WTC11 (cell line): ENCODE results near the gene MAP4K4.

Experiments
- ATF1 ChIP-seq: sonication (generic); formaldehyde crosslinking; IDR thresholded peaks from 2 replicates; pipeline ENCODE4 v1.8.1; 2023; ENCODE audit warnings: mild to moderate bottlenecking, moderate library complexity, missing genetic modification reagents
- CTCF ChIP-seq: fragments of 200-600 bp; IDR thresholded peaks from 2 replicates; pipeline ENCODE4 v1.8.0; 2022; ENCODE audit warnings: antibody characterized with exemption
- NR2C2 ChIP-seq: sonication (generic); formaldehyde crosslinking; IDR thresholded peaks from 2 replicates; pipeline ENCODE4 v1.8.0; 2022; ENCODE audit warnings: mild to moderate bottlenecking, missing genetic modification reagents
- TCF7 ChIP-seq: sonication (generic); formaldehyde crosslinking; IDR thresholded peaks from 2 replicates; pipeline ENCODE4 v1.8.0; 2022; ENCODE audit warnings: mild to moderate bottlenecking, low read depth, missing genetic modification reagents, moderate library complexity
- ZNF138 ChIP-seq: sonication (generic); formaldehyde crosslinking; conservative IDR thresholded peaks from 2 replicates; pipeline ENCODE4 v1.8.1; 2022; ENCODE audit warnings: mild to moderate bottlenecking, moderate library complexity, missing genetic modification reagents

GRCh38 chr2:101720732-101721131 is 23.2 kb downstream of the MAP4K4 start:
- TF ChIP-seq NR2C2 = no peak
- TF ChIP-seq ATF1 (CRISPR knock-in tag) = no peak
- no peak for TF ChIP-seq TCF7 (CRISPR knock-in tag)
- no peak for TF ChIP-seq ZNF138
- TF ChIP-seq CTCF = no peak
